T-helper 17 cell (primary cell): ENCODE results near the gene UPK1A. TPM values are rescaled to one million over a fixed set of nuclear protein-coding genes. Genes with fewer than 3 reads are reported as not detected.
A peak's percentile ranks its signal among the peaks of the same experiment; 100 is the strongest.
"Not testable (repeated sequence)": the region's sequence is repeated elsewhere in the genome, so short reads cannot be mapped to it uniquely, and the experiment has no call there.

ENCODE experiments used
- ATAC-seq: fragments of 150-1000 bp; cut with Tn5 transposase; 2 replicates; pipeline ENCODE4 v1.10.0; 2021; ENCODE audit warnings: mild to moderate bottlenecking, moderate library complexity
- DNase-seq, 3 donors: peaks; one replicate each; pipeline versions ENCODE4 v3.0.0 to v3.0.0-alpha.2; 2020 to 2021
- H3K9me3 ChIP-seq: one replicate; pipeline ENCODE4 v1.7.0; 2013; ENCODE audit warnings: low read length, mild to moderate bottlenecking; ENCODE audit not compliant: control insufficient read depth, poor library complexity, severe bottlenecking
- H3K27ac Mint-ChIP-seq: one replicate; pipeline ENCODE4 v1.8.0; 2022; ENCODE audit warnings: mild to moderate bottlenecking, moderate library complexity, mixed read lengths
- H3K27me3 Mint-ChIP-seq: one replicate; pipeline ENCODE4 v1.8.0; 2022; ENCODE audit warnings: mixed read lengths
- H3K36me3 Mint-ChIP-seq: one replicate; pipeline ENCODE4 v1.8.0; 2022; ENCODE audit warnings: low read depth, mixed read lengths
- H3K4me1 Mint-ChIP-seq: one replicate; pipeline ENCODE4 v1.8.0; 2022; ENCODE audit warnings: mild to moderate bottlenecking, mixed read lengths
- H3K4me3 Mint-ChIP-seq: one replicate; pipeline ENCODE4 v1.8.0; 2022; ENCODE audit warnings: mild to moderate bottlenecking, moderate library complexity, mixed read lengths
- total RNA-seq, 4 donors: library from RNA in 2 of 4; stranded (reverse) in 2 of 4; gene quantifications; one replicate each; pipeline ENCODE4 v1.2.3 and lab custom pipeline; 2022 to 2026

The UPK1A gene
- total RNA-seq, 2 donors from 2014 or later: 0.44 TPM; not detected in 1

DNA sequence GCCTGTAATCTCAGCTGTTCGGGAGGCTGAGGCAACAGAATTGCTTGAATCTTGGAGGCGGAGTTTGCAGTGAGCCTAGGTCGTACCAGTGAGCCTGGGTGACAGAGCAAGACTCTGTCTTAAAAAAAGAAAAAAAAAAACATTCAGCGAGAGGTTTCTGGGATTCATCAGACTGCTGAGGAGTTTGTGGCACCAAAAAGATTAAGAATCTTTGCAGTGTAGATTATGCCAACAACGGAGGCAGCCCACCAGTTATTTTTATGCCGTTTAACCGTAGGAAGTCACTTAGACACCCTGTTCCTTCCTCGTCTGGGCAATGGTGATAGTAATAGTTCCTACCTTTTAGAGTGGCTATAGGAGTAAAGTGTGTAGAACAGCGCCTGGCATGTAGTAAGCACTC lies 15.7 kb upstream of the UPK1A start:
- no peaks in the 10 kb centered on the region for H3K27me3 Mint-ChIP-seq
- no peak overlapping the region for H3K4me3 Mint-ChIP-seq
- no peak for ATAC-seq
- DNase-seq: no peak
- peak overlapping the region; percentile 19 for H3K27ac Mint-ChIP-seq
- H3K4me1 Mint-ChIP-seq: peaks cover 13% of the 10 kb centered on the region
- H3K9me3 ChIP-seq: no peaks in the 10 kb centered on the region
- peaks cover 6% of the 10 kb centered on the region for H3K36me3 Mint-ChIP-seq

DNA sequence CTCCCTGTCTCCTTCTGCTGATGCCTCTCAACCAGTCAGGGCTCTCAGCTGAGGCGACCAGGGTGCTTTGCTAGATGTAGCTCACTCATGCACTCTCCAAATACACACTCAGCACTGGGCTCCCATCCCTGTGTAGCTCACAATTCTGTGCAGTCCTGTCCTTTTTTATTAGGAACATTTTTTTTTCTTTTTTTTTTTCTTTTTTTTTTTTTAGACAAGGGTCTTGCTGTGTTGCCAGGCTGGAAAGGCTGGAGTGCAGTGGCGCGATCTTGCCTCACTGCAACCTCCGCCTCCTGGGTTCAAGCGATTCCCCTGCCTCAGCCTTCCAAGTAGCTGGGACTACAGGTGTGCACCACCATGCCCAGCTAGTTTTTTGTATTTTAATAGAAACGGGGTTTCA lies 11.5 kb upstream of the UPK1A start:
- not testable (repeated sequence) for H3K27me3 Mint-ChIP-seq, H3K4me3 Mint-ChIP-seq, H3K9me3 ChIP-seq, H3K4me1 Mint-ChIP-seq, ATAC-seq, H3K36me3 Mint-ChIP-seq, DNase-seq
- H3K27ac Mint-ChIP-seq: peak overlapping the region; percentile 49

- Mint-ChIP-seq H3K27me3 (no peaks in the 10 kb centered on the region), H3K4me1 (peaks cover 10% of the 10 kb centered on the region), H3K4me3 (no peak overlapping the region), H3K27ac (peak overlapping the region; percentile 49), H3K36me3 (peaks cover 8% of the 10 kb centered on the region)
- ATAC-seq: no peak
- DNase-seq: no peak
- no peaks in the 10 kb centered on the region for H3K9me3 ChIP-seq
These were observed 10.7 kb upstream of the UPK1A start for GRCh38 chr19:35655600-35655999.

DNA sequence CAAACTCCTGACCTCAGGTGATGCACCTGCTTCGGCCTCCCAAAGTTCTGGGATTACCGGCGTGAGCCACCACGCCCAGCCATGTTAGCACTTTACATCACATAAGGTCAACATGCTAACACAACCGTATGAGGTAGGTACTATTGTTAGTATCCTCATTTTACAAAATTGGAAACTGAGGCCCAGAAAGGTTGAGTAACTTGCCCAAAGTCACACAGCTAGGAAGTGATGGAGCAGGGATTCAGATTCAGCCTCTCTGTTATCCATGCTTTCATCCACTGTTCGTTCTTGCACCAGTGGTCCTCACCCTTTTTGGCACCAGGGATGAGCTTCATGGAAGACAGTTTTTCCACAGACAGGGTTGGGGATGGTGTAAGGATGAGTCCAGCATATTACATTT lies 9.6 kb upstream of the UPK1A start:
- H3K4me1 Mint-ChIP-seq: peaks cover 8% of the 10 kb centered on the region
- no peak for ATAC-seq
- no peaks in the 10 kb centered on the region for H3K27me3 Mint-ChIP-seq
- no peak for DNase-seq
- peaks cover 8% of the 10 kb centered on the region for H3K36me3 Mint-ChIP-seq
- H3K27ac Mint-ChIP-seq: no peak overlapping the region
- no peak overlapping the region for H3K4me3 Mint-ChIP-seq
- no peaks in the 10 kb centered on the region for H3K9me3 ChIP-seq

DNA sequence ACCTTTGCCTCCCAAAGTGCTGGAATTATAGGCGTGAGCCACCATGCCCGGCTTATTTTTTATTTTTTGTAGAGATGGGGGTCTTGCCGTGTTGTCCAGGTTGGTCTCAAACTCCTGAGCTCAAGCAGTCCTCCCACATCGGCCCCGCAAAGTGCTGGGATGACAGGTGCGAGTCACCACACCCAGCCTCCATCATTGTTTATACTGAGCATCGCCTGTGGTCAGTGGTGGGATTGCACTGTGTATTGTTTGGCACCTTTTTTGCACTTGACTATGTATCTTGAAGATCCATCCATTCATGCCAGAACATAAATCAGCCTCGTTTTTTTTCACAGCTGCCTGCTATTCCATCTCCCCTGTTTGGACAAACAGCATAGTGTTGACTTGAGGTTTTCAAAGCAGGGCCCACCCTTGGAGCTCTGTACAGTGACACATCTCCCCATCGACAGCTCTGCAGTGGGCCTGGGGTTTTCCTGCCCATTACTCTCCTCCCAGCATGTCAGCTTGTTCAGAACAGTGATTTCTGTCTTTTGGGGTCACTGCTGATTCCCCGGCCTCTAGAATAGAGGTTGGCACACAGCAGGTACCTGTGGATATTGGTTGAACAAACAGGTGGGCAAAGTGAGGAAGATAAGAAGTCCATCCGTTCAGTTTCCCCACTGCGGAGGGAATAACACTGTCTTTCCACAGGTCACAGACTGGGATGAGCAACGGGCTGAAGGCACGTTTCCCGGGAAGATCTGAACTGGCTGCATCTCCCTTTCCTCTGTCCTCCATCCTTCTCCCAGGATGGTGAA lies 8.2 kb upstream of the UPK1A start:
- ATAC-seq: no peak
- no peak for DNase-seq
- no peaks in the 10 kb centered on the region for H3K9me3 ChIP-seq
- H3K27ac Mint-ChIP-seq: no peak overlapping the region
- no peaks in the 10 kb centered on the region for H3K27me3 Mint-ChIP-seq
- H3K4me3 Mint-ChIP-seq: no peak overlapping the region
- peaks cover 8% of the 10 kb centered on the region for H3K4me1 Mint-ChIP-seq
- peaks cover 8% of the 10 kb centered on the region for H3K36me3 Mint-ChIP-seq

DNA sequence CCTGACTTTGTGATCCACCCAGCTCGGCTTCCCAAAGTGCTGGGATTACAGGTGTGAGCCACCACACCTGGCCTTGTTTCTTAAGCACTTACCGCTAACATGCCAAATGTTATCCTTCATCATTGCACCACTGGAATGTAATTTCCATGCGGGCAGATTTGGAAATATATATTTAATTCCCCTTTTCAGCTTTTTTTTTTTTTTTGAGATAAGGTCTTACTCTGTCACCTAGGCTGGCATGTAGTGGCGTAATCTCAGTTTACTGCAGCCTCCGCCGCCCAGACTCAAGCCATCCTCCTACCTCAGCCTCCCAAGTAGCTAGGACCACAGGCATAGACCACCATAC lies 4.3 kb upstream of the UPK1A start:
- Mint-ChIP-seq H3K27me3 (no peaks in the 10 kb centered on the region), H3K27ac (peak overlapping the region; percentile 79), H3K4me1 (peaks cover 5% of the 10 kb centered on the region), H3K4me3 (no peak overlapping the region), H3K36me3 (peaks cover 3% of the 10 kb centered on the region)
- no peak for ATAC-seq
- no peak for DNase-seq
- H3K9me3 ChIP-seq: no peaks in the 10 kb centered on the region

DNA sequence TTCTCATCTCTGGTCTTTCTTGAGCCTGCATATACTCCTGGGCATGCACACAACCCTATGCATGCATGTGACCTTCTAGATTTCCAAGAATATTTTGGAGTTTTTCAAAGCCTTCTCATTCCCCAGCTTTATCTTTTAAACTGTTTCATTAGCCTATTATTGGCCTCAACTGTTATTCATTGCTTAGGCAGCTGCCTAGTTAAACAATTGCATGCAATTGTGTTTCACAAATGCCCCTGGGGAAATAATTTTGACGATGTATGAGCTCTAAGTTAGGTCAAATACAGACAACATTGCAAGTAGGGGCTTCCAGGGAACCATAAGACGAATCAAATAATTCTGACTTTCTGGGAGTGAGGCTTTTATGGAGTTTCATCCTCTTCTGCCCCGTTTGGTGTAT lies 2.3 kb upstream of the UPK1A start:
- H3K4me3 Mint-ChIP-seq: no peak overlapping the region
- peaks cover 3% of the 10 kb centered on the region for H3K4me1 Mint-ChIP-seq
- no peak overlapping the region for H3K27ac Mint-ChIP-seq
- peaks cover 3% of the 10 kb centered on the region for H3K36me3 Mint-ChIP-seq
- peaks cover 3% of the 10 kb centered on the region for H3K27me3 Mint-ChIP-seq
- H3K9me3 ChIP-seq: no peaks in the 10 kb centered on the region
- no peak for DNase-seq
- no peak for ATAC-seq

GRCh38 chr19:35665157-35665556 lies 1.2 kb upstream of the UPK1A start:
- Mint-ChIP-seq H3K36me3 (peaks cover 6% of the 10 kb centered on the region), H3K4me3 (no peak overlapping the region), H3K27ac (no peak overlapping the region)

DNA sequence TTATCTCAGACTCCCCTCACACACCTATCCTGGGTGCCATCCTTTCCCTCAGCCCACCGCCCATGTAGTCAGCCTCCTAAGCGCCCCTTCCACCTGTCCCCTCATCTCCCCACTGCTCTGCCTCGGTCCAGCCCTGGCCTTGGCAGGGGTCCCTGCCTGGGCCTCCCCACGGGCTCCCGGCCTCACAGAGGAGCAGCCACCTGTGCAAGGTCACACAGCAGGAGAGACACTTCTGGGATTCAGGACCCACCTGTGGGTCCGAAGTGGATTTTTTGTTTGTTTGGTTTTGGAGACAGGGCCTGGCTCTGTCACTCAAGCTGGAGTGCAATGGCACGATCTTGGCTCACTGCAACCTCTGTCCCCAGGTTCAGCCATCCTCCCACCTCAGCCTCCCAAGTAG lies 713 bp upstream of the UPK1A start:
- no peak overlapping the region for H3K27ac Mint-ChIP-seq
- DNase-seq: no peak
- peaks cover 6% of the 10 kb centered on the region for H3K36me3 Mint-ChIP-seq
- no peak overlapping the region for H3K4me3 Mint-ChIP-seq
- H3K27me3 Mint-ChIP-seq: peaks cover 14% of the 10 kb centered on the region
- peaks cover 6% of the 10 kb centered on the region for H3K4me1 Mint-ChIP-seq
- no peak for ATAC-seq
- no peaks in the 10 kb centered on the region for H3K9me3 ChIP-seq

More at GRCh38 chr19:35665157-35665556, 1.2 kb upstream of the UPK1A start:
- Mint-ChIP-seq H3K4me1 (peaks cover 6% of the 10 kb centered on the region), H3K27me3 (peaks cover 14% of the 10 kb centered on the region)
- no peak for ATAC-seq
- DNase-seq: no peak
- no peaks in the 10 kb centered on the region for H3K9me3 ChIP-seq

DNA sequence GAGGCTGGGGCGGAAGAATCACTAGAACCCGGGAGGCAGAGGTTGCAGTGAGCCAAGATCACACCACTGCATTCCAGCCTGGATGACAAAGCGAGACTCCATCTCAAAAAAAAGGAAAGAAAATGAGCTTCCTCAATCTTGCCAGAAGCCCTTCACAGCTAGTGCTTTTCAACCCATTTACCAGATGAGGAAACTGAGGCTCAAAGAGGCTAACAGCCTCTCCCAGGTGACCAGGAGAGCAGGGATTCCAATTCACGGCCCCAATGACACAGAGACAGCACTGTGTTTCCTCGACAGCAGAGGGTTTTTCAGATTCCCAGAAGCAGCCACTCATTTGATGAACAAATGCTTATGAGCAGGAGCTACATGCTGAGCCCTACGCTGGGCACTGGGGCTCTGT lies 3.2 kb downstream of the UPK1A start:
- Mint-ChIP-seq H3K4me3 (no peak overlapping the region), H3K27ac (peak overlapping the region; percentile 68), H3K27me3 (peaks cover 24% of the 10 kb centered on the region)

GRCh38 chr19:35669974-35670373 lies 3.7 kb downstream of the UPK1A start:
- H3K27ac Mint-ChIP-seq: peak overlapping the region; percentile 68
- H3K9me3 ChIP-seq: no peaks in the 10 kb centered on the region
- no peak overlapping the region for H3K4me3 Mint-ChIP-seq
- H3K27me3 Mint-ChIP-seq: peaks cover 24% of the 10 kb centered on the region
- DNase-seq (no peak), ATAC-seq (no peak)
- peaks cover 15% of the 10 kb centered on the region for H3K4me1 Mint-ChIP-seq
- peaks cover 4% of the 10 kb centered on the region for H3K36me3 Mint-ChIP-seq

More for the DNA sequence above, 3.2 kb downstream of the UPK1A start:
- no peaks in the 10 kb centered on the region for H3K9me3 ChIP-seq
- ATAC-seq: no peak
- no peak for DNase-seq
- Mint-ChIP-seq H3K4me1 (peaks cover 15% of the 10 kb centered on the region), H3K36me3 (peaks cover 4% of the 10 kb centered on the region)

DNA sequence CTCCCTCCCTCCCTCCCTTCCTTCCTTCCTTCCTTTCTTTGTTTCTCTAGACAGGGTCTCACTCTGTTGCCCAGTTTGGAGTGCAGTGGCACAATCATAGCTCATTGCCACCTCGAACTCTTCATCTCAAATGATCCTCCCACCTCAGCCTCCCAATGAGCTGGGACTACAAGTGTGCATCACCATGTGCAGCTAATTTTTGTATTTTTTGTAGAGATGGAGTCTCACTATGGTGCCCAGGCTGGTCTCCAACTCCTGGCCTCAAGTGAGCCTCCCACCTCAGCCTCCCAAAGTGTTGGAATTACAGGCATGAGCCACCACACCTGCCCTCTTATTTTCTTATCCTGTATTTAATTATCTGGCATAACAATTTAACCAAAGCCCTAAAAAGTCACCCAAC lies 4.4 kb downstream of the UPK1A start:
- Mint-ChIP-seq H3K4me1 (peaks cover 15% of the 10 kb centered on the region), H3K36me3 (peaks cover 4% of the 10 kb centered on the region), H3K4me3 (no peak overlapping the region), H3K27ac (no peak overlapping the region), H3K27me3 (peaks cover 24% of the 10 kb centered on the region)
- ATAC-seq (no peak), DNase-seq (no peak)
- H3K9me3 ChIP-seq: no peaks in the 10 kb centered on the region

GRCh38 chr19:35671818-35672217 lies 5.5 kb downstream of the UPK1A start:
- Mint-ChIP-seq H3K27me3 (peaks cover 24% of the 10 kb centered on the region), H3K27ac (no peak overlapping the region), H3K36me3 (peaks cover 6% of the 10 kb centered on the region), H3K4me3 (no peak overlapping the region), H3K4me1 (peaks cover 15% of the 10 kb centered on the region)
- no peaks in the 10 kb centered on the region for H3K9me3 ChIP-seq
- no peak for ATAC-seq
- DNase-seq: no peak

GRCh38 chr19:35673121-35673804 lies 6.9 kb downstream of the UPK1A start:
- Mint-ChIP-seq H3K27ac (peak overlapping the region; percentile 37), H3K4me3 (peak overlapping the region; percentile 89), H3K27me3 (peaks cover 24% of the 10 kb centered on the region), H3K4me1 (peaks cover 18% of the 10 kb centered on the region), H3K36me3 (peaks cover 6% of the 10 kb centered on the region)
- peak; percentile 88 for ATAC-seq
- no peaks in the 10 kb centered on the region for H3K9me3 ChIP-seq
- peak in 2 of 3 donors; percentile 10 to 12 for DNase-seq
